ENCODE measurements around the gene BLCAP.
"Not testable (repeated sequence)": the region's sequence is repeated elsewhere in the genome, so short reads cannot be mapped to it uniquely, and the experiment has no call there.

The BLCAP gene

GRCh38 chr20:37527638-37528445, at the start of gene BLCAP:
BLCAP (minus strand) TSS chr20:37527876; CDS start chr20:37519174, 8,702 bp downstream.
- peak; percentile 71 for DNase-seq

GRCh38 chr20:37577436-37577835, 49.8 kb upstream of the BLCAP start:
- not testable (repeated sequence) for DNase-seq

- no peak for DNase-seq
Measured at GRCh38 chr20:37576911-37577310, 49.2 kb upstream of the BLCAP start.

GRCh38 chr20:37575884-37576283, 48.2 kb upstream of the BLCAP start:
- peak; percentile 62 for DNase-seq

- no peak for DNase-seq
Measured at GRCh38 chr20:37574199-37574890, 46.7 kb upstream of the BLCAP start.

GRCh38 chr20:37573626-37574198, 46.0 kb upstream of the BLCAP start:
- DNase-seq = no peak

GRCh38 chr20:37571033-37571432, 43.4 kb upstream of the BLCAP start:
- no peak for DNase-seq

GRCh38 chr20:37570419-37570818, 42.7 kb upstream of the BLCAP start:
- no peak for DNase-seq

GRCh38 chr20:37567671-37568588, 40.3 kb upstream of the BLCAP start:
- peak; percentile 18 for DNase-seq

- DNase-seq = no peak
Measured at GRCh38 chr20:37567331-37567665, 39.6 kb upstream of the BLCAP start.

- no peak for DNase-seq
Measured at GRCh38 chr20:37566590-37567330, 39.1 kb upstream of the BLCAP start.

- no peak for DNase-seq
Measured at GRCh38 chr20:37565134-37565811, 37.6 kb upstream of the BLCAP start.

- no peak for DNase-seq
Measured at GRCh38 chr20:37564388-37565133, 36.9 kb upstream of the BLCAP start.

- no peak for DNase-seq
Measured at GRCh38 chr20:37564016-37564387, 36.3 kb upstream of the BLCAP start.

- no peak for DNase-seq
Measured at GRCh38 chr20:37562695-37563480, 35.2 kb upstream of the BLCAP start.

GRCh38 chr20:37560629-37561028, 33.0 kb upstream of the BLCAP start:
- DNase-seq = no peak

GRCh38 chr20:37559312-37560027, 31.8 kb upstream of the BLCAP start:
- no peak for DNase-seq

GRCh38 chr20:37558779-37559178, 31.1 kb upstream of the BLCAP start:
- no peak for DNase-seq

GRCh38 chr20:37558306-37558705, 30.6 kb upstream of the BLCAP start:
- no peak for DNase-seq
